Esophagus muscularis mucosa (tissue), 3 donors: ENCODE results near the gene TAT.

Source experiments
- CTCF ChIP-seq, 3 experiments: fragments of 200-600 bp in 2 of 3; fragments of 450-650 bp in 1 of 3; sonication (generic) in 2 of 3; IDR thresholded peaks; one replicate each; pipeline ENCODE4 v1.5.1; 2017 to 2019; ENCODE audit warnings: antibody characterized with exemption in 3 of 3, mild to moderate bottlenecking in 2 of 3, moderate library complexity in 1 of 3
- POLR2A ChIP-seq: fragments of 450-650 bp; IDR thresholded peaks from one replicate; pipeline ENCODE4 v1.6.1; 2017; ENCODE audit warnings: antibody characterized with exemption, moderate library complexity, mild to moderate bottlenecking, low read depth
- POLR2AphosphoS5 ChIP-seq, 2 donors: sonication (generic); formaldehyde crosslinking; IDR thresholded peaks; one replicate each; pipeline ENCODE4 v1.6.1; 2017; ENCODE audit warnings: antibody characterized with exemption in 2 of 2

GRCh38 chr16:71590584-71590983 lies 13.7 kb upstream of the TAT start:
- no peak for TF ChIP-seq CTCF (IDR thresholded peaks at IDR 0.05)
- no peak for TF ChIP-seq POLR2A
- no peak for TF ChIP-seq POLR2AphosphoS5 (IDR thresholded peaks at IDR 0.05)
